DND-41 (cell line): ENCODE results near the gene TMCC1.

Experiments
- ATAC-seq: fragments of 200-7000 bp; cut with Tn5 transposase; 3 replicates; pipeline ENCODE4 v1.9.1; 2021; ENCODE audit warnings: low read depth; ENCODE audit not compliant: insufficient read depth
- DNase-seq: peaks from one replicate; pipeline ENCODE4 v3.0.0-alpha.2; 2020
- H2AFZ ChIP-seq: 2 replicates; pipeline ENCODE4 v1.6.0; 2012; ENCODE audit warnings: low read depth, low read length
- H3K27ac ChIP-seq: 2 replicates; pipeline ENCODE4 v1.5.1; 2012; ENCODE audit warnings: low read length, inconsistent platforms
- H3K27me3 ChIP-seq: fragments of 200-600 bp; sonication (generic); 2 replicates; pipeline ENCODE4 v1.6.0; 2012; ENCODE audit warnings: low read length, mild to moderate bottlenecking, inconsistent platforms; ENCODE audit not compliant: insufficient read depth, poor library complexity
- H3K36me3 ChIP-seq: 2 replicates; pipeline ENCODE4 v1.5.1; 2012; ENCODE audit warnings: low read length, inconsistent platforms; ENCODE audit not compliant: insufficient read depth
- H3K4me1 ChIP-seq: 2 replicates; pipeline ENCODE4 v1.5.1; 2012; ENCODE audit warnings: mild to moderate bottlenecking, low read length; ENCODE audit not compliant: insufficient read depth
- H3K4me2 ChIP-seq: 2 replicates; pipeline ENCODE4 v1.6.0; 2012; ENCODE audit warnings: mild to moderate bottlenecking, moderate library complexity, low read length, inconsistent platforms; ENCODE audit not compliant: insufficient read depth
- H3K4me3 ChIP-seq, 2 experiments: fragments of 200-600 bp in 1 of 2; shearing (Covaris generic) in 1 of 2; 2 replicates each; pipeline ENCODE4 v1.5.1; 2012 to 2016; ENCODE audit warnings: inconsistent platforms in 2 of 2, low read length in 2 of 2, mild to moderate bottlenecking in 2 of 2, low read depth in 1 of 2, moderate library complexity in 1 of 2
- H3K79me2 ChIP-seq: 2 replicates; pipeline ENCODE4 v1.6.0; 2012; ENCODE audit warnings: low read length, inconsistent platforms; ENCODE audit not compliant: insufficient read depth
- H3K9ac ChIP-seq: 2 replicates; pipeline ENCODE4 v1.6.0; 2012; ENCODE audit warnings: low read depth, mild to moderate bottlenecking, inconsistent platforms, low read length, moderate library complexity
- H3K9me3 ChIP-seq: 2 replicates; pipeline ENCODE4 v1.5.1; 2012; ENCODE audit warnings: low read length, moderate library complexity, mild to moderate bottlenecking, inconsistent platforms; ENCODE audit not compliant: insufficient read depth, severe bottlenecking
- H4K20me1 ChIP-seq: 2 replicates; pipeline ENCODE4 v1.6.0; 2012; ENCODE audit warnings: low read length; ENCODE audit not compliant: insufficient read depth
- EZH2 ChIP-seq: IDR thresholded peaks from 3 replicates; pipeline ENCODE4 v1.6.1; 2012; ENCODE audit warnings: borderline replicate concordance, low read depth, mild to moderate bottlenecking, moderate library complexity, low read length, inconsistent platforms; ENCODE audit not compliant: severe bottlenecking
- TF ChIP-seq, protein P1 (sequence below): IDR thresholded peaks from 2 replicates; pipeline ENCODE4 v1.5.1; 2012; ENCODE audit warnings: borderline replicate concordance, low read length, moderate library complexity, mild to moderate bottlenecking; ENCODE audit not compliant: poor library complexity, severe bottlenecking; ENCODE audit errors: extremely low read depth

TMCC1 gene

GRCh38 chr3:129738172-129738571 lies 155.3 kb downstream of the TMCC1 start:
- TF ChIP-seq, protein P1, sequence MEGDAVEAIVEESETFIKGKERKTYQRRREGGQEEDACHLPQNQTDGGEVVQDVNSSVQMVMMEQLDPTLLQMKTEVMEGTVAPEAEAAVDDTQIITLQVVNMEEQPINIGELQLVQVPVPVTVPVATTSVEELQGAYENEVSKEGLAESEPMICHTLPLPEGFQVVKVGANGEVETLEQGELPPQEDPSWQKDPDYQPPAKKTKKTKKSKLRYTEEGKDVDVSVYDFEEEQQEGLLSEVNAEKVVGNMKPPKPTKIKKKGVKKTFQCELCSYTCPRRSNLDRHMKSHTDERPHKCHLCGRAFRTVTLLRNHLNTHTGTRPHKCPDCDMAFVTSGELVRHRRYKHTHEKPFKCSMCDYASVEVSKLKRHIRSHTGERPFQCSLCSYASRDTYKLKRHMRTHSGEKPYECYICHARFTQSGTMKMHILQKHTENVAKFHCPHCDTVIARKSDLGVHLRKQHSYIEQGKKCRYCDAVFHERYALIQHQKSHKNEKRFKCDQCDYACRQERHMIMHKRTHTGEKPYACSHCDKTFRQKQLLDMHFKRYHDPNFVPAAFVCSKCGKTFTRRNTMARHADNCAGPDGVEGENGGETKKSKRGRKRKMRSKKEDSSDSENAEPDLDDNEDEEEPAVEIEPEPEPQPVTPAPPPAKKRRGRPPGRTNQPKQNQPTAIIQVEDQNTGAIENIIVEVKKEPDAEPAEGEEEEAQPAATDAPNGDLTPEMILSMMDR, result no peak
- TF ChIP-seq EZH2, result no peak
- no peaks in the 10 kb centered on the region for H3K36me3 ChIP-seq
- H3K27ac ChIP-seq, result no peak overlapping the region
- DNase-seq, result no peak
- H2AFZ ChIP-seq, result no peak overlapping the region
- H4K20me1 ChIP-seq, result no peaks in the 10 kb centered on the region; the same call in 1 of the 2 replicates
- H3K9ac ChIP-seq, result no peak overlapping the region
- H3K4me2 ChIP-seq, result no peak overlapping the region
- H3K27me3 ChIP-seq, result no peaks in the 10 kb centered on the region
- no peaks in the 10 kb centered on the region for H3K4me1 ChIP-seq
- no peak overlapping the region for H3K4me3 ChIP-seq
- no peak for ATAC-seq
- H3K9me3 ChIP-seq, result no peaks in the 10 kb centered on the region
- no peaks in the 10 kb centered on the region; the same call in 1 of the 2 replicates for H3K79me2 ChIP-seq

GRCh38 chr3:129736070-129736469 lies 157.4 kb downstream of the TMCC1 start:
- no peaks in the 10 kb centered on the region for H3K27me3 ChIP-seq
- no peak for ATAC-seq
- H3K4me1 ChIP-seq, result no peaks in the 10 kb centered on the region
- TF ChIP-seq EZH2, result no peak
- TF ChIP-seq, protein P1, result no peak
- no peak for DNase-seq
- H3K4me3 ChIP-seq, result no peak overlapping the region
- no peaks in the 10 kb centered on the region; the same call in 1 of the 2 replicates for H3K79me2 ChIP-seq
- no peak overlapping the region for H3K27ac ChIP-seq
- H3K36me3 ChIP-seq, result no peaks in the 10 kb centered on the region
- no peak overlapping the region for H2AFZ ChIP-seq
- H3K4me2 ChIP-seq, result no peak overlapping the region
- H4K20me1 ChIP-seq, result no peaks in the 10 kb centered on the region; the same call in 1 of the 2 replicates
- H3K9ac ChIP-seq, result no peak overlapping the region
- H3K9me3 ChIP-seq, result no peaks in the 10 kb centered on the region

GRCh38 chr3:129735638-129736037 lies 157.9 kb downstream of the TMCC1 start:
- no peak overlapping the region for H3K9ac ChIP-seq
- H3K79me2 ChIP-seq, result no peaks in the 10 kb centered on the region; the same call in 1 of the 2 replicates
- ATAC-seq (no peak), DNase-seq (no peak)
- no peaks in the 10 kb centered on the region for H3K4me1 ChIP-seq
- no peaks in the 10 kb centered on the region for H3K36me3 ChIP-seq
- no peak for TF ChIP-seq EZH2
- TF ChIP-seq, protein P1, result no peak
- no peaks in the 10 kb centered on the region for H3K9me3 ChIP-seq
- H3K27ac ChIP-seq, result no peak overlapping the region
- H3K27me3 ChIP-seq, result no peaks in the 10 kb centered on the region
- no peak overlapping the region for H2AFZ ChIP-seq
- no peak overlapping the region for H3K4me2 ChIP-seq
- H4K20me1 ChIP-seq, result no peaks in the 10 kb centered on the region; the same call in 1 of the 2 replicates
- no peak overlapping the region for H3K4me3 ChIP-seq

GRCh38 chr3:129734449-129734848 lies 159.1 kb downstream of the TMCC1 start:
- Histone ChIP-seq H2AFZ (no peak overlapping the region), H3K9me3 (no peaks in the 10 kb centered on the region), H3K27me3 (no peaks in the 10 kb centered on the region), H3K79me2 (no peaks in the 10 kb centered on the region), H3K4me2 (no peak overlapping the region), H3K27ac (no peak overlapping the region), H3K36me3 (no peaks in the 10 kb centered on the region), H4K20me1 (no peaks in the 10 kb centered on the region; the same call in 1 of the 2 replicates), H3K4me3 (no peak overlapping the region), H3K4me1 (no peaks in the 10 kb centered on the region), H3K9ac (no peak overlapping the region)
- ATAC-seq (no peak), DNase-seq (no peak)
- TF ChIP-seq, protein P1, result no peak
- no peak for TF ChIP-seq EZH2
